AG10803 (cell line): ENCODE measurements around the gene NPTXR.

Source experiments
- DNase-seq: peaks from one replicate; pipeline ENCODE4 v3.0.0; 2010; ENCODE audit warnings: low read depth
- H3K4me3 ChIP-seq: 2 replicates; pipeline ENCODE4 v1.5.1; 2011; ENCODE audit warnings: mild to moderate bottlenecking, low read length, control low read depth
- TF ChIP-seq, protein P1 (sequence below): conservative IDR thresholded peaks from 2 replicates; pipeline ENCODE4 v1.5.1; 2011; ENCODE audit warnings: mild to moderate bottlenecking, low read length, control low read depth, inconsistent platforms

NPTXR gene

DNA sequence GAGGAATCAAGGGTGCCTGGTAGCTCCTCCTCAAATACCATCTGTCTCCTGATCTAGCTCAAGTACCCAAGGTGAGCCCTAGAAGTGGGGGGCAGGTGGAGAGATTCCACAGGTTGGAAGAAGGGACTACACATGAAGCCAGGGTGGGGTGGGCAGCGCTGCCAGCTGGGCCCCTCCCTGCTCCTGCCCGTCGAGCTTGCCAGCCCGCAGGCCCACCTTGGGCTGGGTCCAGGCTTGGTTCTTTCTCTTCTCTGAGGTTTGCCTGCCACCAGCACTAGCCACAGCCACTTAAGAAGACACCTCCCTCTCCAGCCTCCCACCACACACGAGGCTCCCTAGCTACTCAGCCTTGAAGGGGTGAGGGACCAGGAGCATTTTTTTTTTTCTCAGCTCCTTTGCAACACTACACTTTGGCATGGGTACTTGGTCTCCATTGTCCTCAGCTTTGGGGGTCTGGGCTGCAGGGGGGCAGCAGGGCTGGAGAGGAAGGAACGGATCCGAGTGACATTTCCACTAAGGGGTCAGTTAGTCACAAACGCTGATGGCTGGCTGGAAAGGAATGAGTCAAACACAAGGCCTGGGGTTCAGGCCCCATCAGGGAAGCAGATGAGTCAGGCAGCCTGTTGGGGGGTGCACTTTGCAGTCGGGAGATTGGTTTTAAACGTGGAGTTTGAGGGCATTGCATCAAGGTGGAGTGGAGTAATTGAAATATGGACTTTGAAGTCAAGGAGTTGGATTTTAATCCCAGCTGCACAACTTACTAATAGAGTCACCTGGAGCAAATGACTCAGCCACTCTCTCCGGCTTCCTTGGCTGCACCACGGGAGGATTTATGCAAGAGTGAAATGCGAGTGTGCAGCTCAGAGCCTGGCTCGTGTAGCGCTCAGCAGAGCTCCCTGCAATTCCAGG lies 7.4 kb upstream of the NPTXR start:
- TF ChIP-seq, protein P1, sequence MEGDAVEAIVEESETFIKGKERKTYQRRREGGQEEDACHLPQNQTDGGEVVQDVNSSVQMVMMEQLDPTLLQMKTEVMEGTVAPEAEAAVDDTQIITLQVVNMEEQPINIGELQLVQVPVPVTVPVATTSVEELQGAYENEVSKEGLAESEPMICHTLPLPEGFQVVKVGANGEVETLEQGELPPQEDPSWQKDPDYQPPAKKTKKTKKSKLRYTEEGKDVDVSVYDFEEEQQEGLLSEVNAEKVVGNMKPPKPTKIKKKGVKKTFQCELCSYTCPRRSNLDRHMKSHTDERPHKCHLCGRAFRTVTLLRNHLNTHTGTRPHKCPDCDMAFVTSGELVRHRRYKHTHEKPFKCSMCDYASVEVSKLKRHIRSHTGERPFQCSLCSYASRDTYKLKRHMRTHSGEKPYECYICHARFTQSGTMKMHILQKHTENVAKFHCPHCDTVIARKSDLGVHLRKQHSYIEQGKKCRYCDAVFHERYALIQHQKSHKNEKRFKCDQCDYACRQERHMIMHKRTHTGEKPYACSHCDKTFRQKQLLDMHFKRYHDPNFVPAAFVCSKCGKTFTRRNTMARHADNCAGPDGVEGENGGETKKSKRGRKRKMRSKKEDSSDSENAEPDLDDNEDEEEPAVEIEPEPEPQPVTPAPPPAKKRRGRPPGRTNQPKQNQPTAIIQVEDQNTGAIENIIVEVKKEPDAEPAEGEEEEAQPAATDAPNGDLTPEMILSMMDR = no peak
- peak; percentile 39 for DNase-seq
- no peak overlapping the region for H3K4me3 ChIP-seq

DNA sequence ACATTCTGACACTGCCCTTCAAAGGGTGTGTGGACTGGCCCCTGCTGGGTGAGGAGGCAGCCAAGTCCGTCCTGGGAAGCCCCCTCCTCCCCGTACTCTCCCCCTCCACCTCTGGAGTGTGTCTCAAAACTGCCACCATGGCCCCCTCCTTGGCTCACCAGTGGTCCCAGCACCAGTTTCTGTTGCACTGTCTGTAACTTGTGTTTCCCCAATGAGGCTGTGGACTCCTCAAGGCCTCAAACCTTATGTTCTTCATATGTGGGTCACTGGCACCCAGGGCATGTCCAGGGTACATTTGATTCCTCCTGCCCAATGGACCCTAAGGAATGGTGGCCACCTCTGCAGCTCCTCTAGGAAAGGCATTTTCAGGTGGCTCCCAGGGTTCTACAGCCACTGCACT lies 6.6 kb upstream of the NPTXR start:
- no peak for DNase-seq
- TF ChIP-seq, protein P1 = no peak
- H3K4me3 ChIP-seq = no peak overlapping the region

DNA sequence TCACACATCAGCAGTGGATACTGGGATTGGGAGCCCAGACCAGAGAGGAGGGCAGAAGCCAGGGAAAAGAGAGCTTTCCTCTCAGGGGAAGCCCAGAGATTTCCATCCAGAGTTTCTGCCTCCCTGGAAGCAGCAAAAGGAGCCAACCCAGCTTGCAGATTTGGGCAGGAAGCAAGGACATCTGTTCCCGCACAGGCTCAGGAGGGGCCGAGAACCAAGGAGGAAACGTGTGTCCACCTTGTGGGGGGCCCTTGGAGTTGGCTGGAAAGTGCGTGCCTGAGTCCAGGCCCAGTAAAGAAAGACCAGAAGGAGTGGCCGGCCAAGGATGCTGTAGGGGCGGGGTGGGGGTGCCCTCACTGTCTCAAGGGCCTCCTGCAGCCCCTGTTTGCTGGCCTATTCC lies 6.0 kb upstream of the NPTXR start:
- H3K4me3 ChIP-seq = no peak overlapping the region
- DNase-seq = no peak
- TF ChIP-seq, protein P1 = no peak

DNA sequence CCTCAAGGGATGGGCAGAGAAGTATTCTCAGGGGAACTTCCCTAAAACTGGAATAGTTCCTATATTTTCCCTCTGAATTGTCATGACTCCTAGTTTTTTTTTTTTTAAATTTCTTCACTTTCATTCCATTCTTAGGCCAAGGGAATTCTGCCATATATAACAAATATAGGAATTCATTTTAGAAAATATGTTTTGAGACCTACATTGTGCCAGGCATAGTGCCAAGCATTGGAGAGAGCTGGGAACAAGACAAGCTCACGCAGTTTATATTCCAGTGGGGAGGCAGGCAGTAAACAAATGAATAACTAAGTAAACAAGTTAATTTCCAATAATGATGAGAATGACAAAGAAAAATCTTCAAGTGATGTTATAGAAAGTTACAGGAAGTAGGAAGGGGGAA lies 2.6 kb upstream of the NPTXR start:
- DNase-seq = no peak
- no peak overlapping the region for H3K4me3 ChIP-seq
- TF ChIP-seq, protein P1 = no peak

DNA sequence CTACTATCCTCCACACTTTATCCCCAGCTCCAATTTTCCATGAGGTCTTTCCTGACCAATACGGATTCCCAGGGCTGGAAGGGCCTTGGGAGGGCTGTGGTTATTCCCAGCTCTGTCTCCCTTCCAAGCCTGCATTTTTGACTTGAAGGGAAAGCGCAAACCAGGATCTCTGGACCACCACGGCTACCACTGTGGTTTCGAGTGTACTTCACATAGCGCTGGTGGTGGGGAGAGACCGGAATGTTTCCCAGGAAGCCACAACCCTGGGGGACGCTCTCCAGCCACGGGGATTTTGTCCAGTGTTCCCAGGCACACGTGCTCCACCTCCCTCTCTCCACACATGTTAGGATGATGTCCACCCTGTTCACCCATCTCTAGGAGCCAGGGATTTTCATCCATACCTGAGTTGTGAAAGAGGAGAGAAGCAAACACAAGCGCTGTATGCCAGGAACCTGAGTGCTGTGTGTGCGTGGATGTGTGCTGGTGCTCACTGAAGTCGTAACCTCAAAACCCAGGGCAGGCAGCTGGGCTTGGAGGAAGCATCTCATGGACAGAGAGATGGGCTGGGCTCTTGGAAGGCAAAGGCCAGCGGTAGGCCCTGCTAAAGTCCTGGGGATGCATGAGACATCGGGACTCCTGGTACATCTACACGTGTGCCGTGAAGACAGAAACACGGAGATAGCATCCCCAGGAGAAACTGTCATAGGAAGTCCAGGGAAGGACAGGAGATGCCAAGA lies 1.3 kb upstream of the NPTXR start:
- DNase-seq = peak; percentile 29
- TF ChIP-seq, protein P1 = no peak
- H3K4me3 ChIP-seq = no peak overlapping the region

DNA sequence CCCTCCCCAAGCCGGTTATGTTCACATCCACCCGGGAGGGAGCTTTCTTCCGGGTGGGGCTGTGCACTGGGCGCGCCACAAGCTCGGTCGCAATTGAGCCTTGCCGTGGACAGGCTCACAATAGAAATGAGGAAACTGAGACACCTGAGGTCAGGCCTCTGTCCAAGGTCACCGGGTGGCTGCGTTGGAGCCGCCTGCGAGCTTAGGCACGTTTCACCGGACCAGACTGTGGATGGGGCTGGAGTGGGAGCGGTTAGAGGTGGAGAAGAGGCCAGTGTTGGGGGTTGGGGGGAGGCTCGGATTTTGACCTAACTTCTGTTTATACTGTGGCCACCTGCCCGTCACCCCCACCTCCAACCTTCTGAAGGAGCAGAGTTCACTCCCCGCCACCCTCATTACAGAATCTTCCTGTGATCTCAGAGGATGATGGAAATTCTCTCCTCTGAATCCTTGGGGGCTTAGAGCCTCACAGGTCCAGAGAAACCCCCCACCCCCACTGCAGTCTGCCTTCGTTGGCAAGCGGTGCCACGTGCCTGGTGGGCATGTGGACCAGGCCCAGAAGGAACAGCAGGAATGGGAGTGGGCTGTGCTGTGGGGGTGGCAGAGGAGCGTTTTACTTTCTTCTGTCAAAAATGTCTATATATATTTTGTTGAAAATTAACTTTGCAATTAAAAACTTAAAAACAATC lies 631 bp upstream of the NPTXR start:
- TF ChIP-seq, protein P1 = no peak
- no peak overlapping the region for H3K4me3 ChIP-seq
- DNase-seq = no peak
